Neuronal stem cell (in vitro differentiated cells): Measurements from ENCODE around the gene OSBPL3.

Experiments
- DNase-seq: peaks from one replicate; pipeline ENCODE4 v3.0.0-alpha.2; 2013; ENCODE audit warnings: low spot score
- H2AFZ ChIP-seq: one replicate; pipeline ENCODE4 v1.6.1; 2013; ENCODE audit warnings: mild to moderate bottlenecking, low read length, inconsistent platforms
- H2AK5ac ChIP-seq: 2 replicates; pipeline ENCODE4 v1.6.1; 2013; ENCODE audit warnings: low read depth, mild to moderate bottlenecking, inconsistent platforms, low read length, moderate library complexity, mixed read lengths
- H2BK120ac ChIP-seq: 2 replicates; pipeline ENCODE4 v1.6.1; 2013; ENCODE audit warnings: low read depth, mild to moderate bottlenecking, inconsistent platforms, low read length, moderate library complexity, mixed read lengths
- H2BK12ac ChIP-seq: one replicate; pipeline ENCODE4 v1.6.1; 2013; ENCODE audit warnings: low read length, inconsistent platforms
- H2BK15ac ChIP-seq: 2 replicates; pipeline ENCODE4 v1.6.1; 2013; ENCODE audit warnings: mild to moderate bottlenecking, low read length, inconsistent platforms, mixed read lengths
- H2BK5ac ChIP-seq: one replicate; pipeline ENCODE4 v1.6.1; 2013; ENCODE audit warnings: inconsistent platforms, mild to moderate bottlenecking, low read length, moderate library complexity
- H3K14ac ChIP-seq: one replicate; pipeline ENCODE4 v1.6.1; 2013; ENCODE audit warnings: low read length, inconsistent platforms
- H3K18ac ChIP-seq: 2 replicates; pipeline ENCODE4 v1.6.1; 2013; ENCODE audit warnings: low read length, inconsistent platforms
- H3K23ac ChIP-seq: 2 replicates; pipeline ENCODE4 v1.6.1; 2013; ENCODE audit warnings: low read depth, mild to moderate bottlenecking, mixed read lengths, low read length, inconsistent platforms; ENCODE audit not compliant: poor library complexity
- H3K27ac ChIP-seq: replicated peaks from 3 replicates; pipeline ENCODE4 v1.5.1; 2013; ENCODE audit warnings: low read length, inconsistent platforms
- H3K27me3 ChIP-seq, 3 experiments: 2 replicates each; pipeline ENCODE4 v1.6.1; 2013; ENCODE audit warnings: low read length in 3 of 3, mild to moderate bottlenecking in 2 of 3, inconsistent platforms in 1 of 3, low read depth in 1 of 3, mixed read lengths in 1 of 3, moderate library complexity in 1 of 3; ENCODE audit not compliant: control insufficient read depth in 3 of 3, insufficient read depth in 3 of 3
- H3K36me3 ChIP-seq, 2 donors: replicated peaks in 1 of 2; 2 replicates each; pipeline ENCODE4 v1.6.1; 2013; ENCODE audit warnings: low read length in 2 of 2; ENCODE audit not compliant: control insufficient read depth in 2 of 2, insufficient read depth in 2 of 2
- H3K4ac ChIP-seq: 2 replicates; pipeline ENCODE4 v1.6.1; 2013; ENCODE audit warnings: inconsistent platforms, mild to moderate bottlenecking, low read length, moderate library complexity
- H3K4me1 ChIP-seq, 2 donors: 1 replicate in 1 of 2; 2 replicates in 1 of 2; pipeline ENCODE4 v1.6.1; 2013; ENCODE audit warnings: low read length in 2 of 2, low read depth in 1 of 2; ENCODE audit not compliant: control insufficient read depth in 2 of 2, insufficient read depth in 1 of 2
- H3K4me2 ChIP-seq: one replicate; pipeline ENCODE4 v1.6.1; 2013; ENCODE audit warnings: mild to moderate bottlenecking, low read length, inconsistent platforms; ENCODE audit not compliant: insufficient read depth, poor library complexity, severe bottlenecking
- H3K4me3 ChIP-seq, 2 donors: 2 replicates each; pipeline ENCODE4 v1.5.1; 2013; ENCODE audit warnings: low read length in 2 of 2, mild to moderate bottlenecking in 2 of 2, inconsistent platforms in 1 of 2, moderate library complexity in 1 of 2
- H3K79me1 ChIP-seq: one replicate; pipeline ENCODE4 v1.6.1; 2013; ENCODE audit warnings: low read depth, mild to moderate bottlenecking, inconsistent platforms, low read length, moderate library complexity
- H3K9ac ChIP-seq: one replicate; pipeline ENCODE4 v1.6.1; 2013; ENCODE audit warnings: mild to moderate bottlenecking, low read depth, low read length, inconsistent platforms; ENCODE audit not compliant: poor library complexity
- H3K9me3 ChIP-seq, 2 donors: replicated peaks in 1 of 2; 2 replicates each; pipeline versions ENCODE3 to v1.6.1; 2013; ENCODE audit warnings: low read length in 2 of 2, mild to moderate bottlenecking in 2 of 2, inconsistent platforms in 1 of 2, low read depth in 1 of 2, mixed read lengths in 1 of 2, moderate library complexity in 1 of 2; ENCODE audit not compliant: control insufficient read depth in 2 of 2, insufficient read depth in 1 of 2
- H4K8ac ChIP-seq: one replicate; pipeline ENCODE4 v1.6.1; 2013; ENCODE audit warnings: low read depth, mild to moderate bottlenecking, inconsistent platforms, low read length, moderate library complexity
- H4K91ac ChIP-seq: one replicate; pipeline ENCODE4 v1.6.1; 2013; ENCODE audit warnings: low read length, low read depth, mild to moderate bottlenecking, inconsistent platforms; ENCODE audit not compliant: poor library complexity
- WGBS, 2 donors: extraction: QIAGEN DNeasy Blood & Tissue Kit; methylation state at CpG; one replicate each; pipeline ENCODE4 v1.1.7; 2013; ENCODE audit warnings: missing lambda C conversion rate in 2 of 2, mixed read lengths in 1 of 2; ENCODE audit not compliant: insufficient read length in 2 of 2, insufficient replicate concordance in 1 of 2; ENCODE audit errors: extremely low coverage in 2 of 2; 5-methylcytosine and 5-hydroxymethylcytosine counted together

Gene OSBPL3

GRCh38 chr7:24882989-24883621, 96.9 kb downstream of the OSBPL3 start:
- no peaks in the 10 kb centered on the region for H3K79me1 ChIP-seq
- no peak overlapping the region for H3K18ac ChIP-seq
- no peak overlapping the region for H2BK15ac ChIP-seq
- H2BK120ac ChIP-seq, result no peak overlapping the region
- no peak overlapping the region for H4K91ac ChIP-seq
- H4K8ac ChIP-seq, result no peak overlapping the region
- H2BK5ac ChIP-seq, result no peak overlapping the region
- no peak overlapping the region for H2AK5ac ChIP-seq
- no peak overlapping the region for H3K4me3 ChIP-seq
- no peaks in the 10 kb centered on the region for H3K9me3 ChIP-seq
- no peak for DNase-seq
- H3K4me2 ChIP-seq, result no peak overlapping the region
- H3K36me3 ChIP-seq, result peaks cover 0 to 22% of the 10 kb centered on the region in 2 donors
- H3K4ac ChIP-seq, result no peak overlapping the region
- H3K9ac ChIP-seq, result no peak overlapping the region
- H3K23ac ChIP-seq, result no peak overlapping the region
- no peak overlapping the region for H2AFZ ChIP-seq
- H3K14ac ChIP-seq, result no peak overlapping the region
- no CpG with 5 or more reads among the region's 3 CpGs for WGBS, 2 donors
- H3K27ac ChIP-seq, result no peak overlapping the region
- H3K27me3 ChIP-seq, result no peaks in the 10 kb centered on the region
- H2BK12ac ChIP-seq, result no peak overlapping the region
- peaks cover 2 to 28% of the 10 kb centered on the region in 2 donors for H3K4me1 ChIP-seq

- no peaks in the 10 kb centered on the region for H3K27me3 ChIP-seq
- WGBS, 2 donors, result no CpG with 5 or more reads among the region's 4 CpGs
- H3K14ac ChIP-seq, result no peak overlapping the region
- no peak overlapping the region for H4K91ac ChIP-seq
- H3K4me1 ChIP-seq, result peaks cover 2 to 29% of the 10 kb centered on the region in 2 donors
- no peak overlapping the region for H2BK15ac ChIP-seq
- no peak overlapping the region for H2AFZ ChIP-seq
- no peak overlapping the region for H2BK5ac ChIP-seq
- peaks cover 0 to 20% of the 10 kb centered on the region in 2 donors for H3K36me3 ChIP-seq
- no peak overlapping the region for H3K4me3 ChIP-seq
- no peak overlapping the region for H3K9ac ChIP-seq
- H3K4me2 ChIP-seq, result no peak overlapping the region
- no peaks in the 10 kb centered on the region for H3K9me3 ChIP-seq
- H3K79me1 ChIP-seq, result no peaks in the 10 kb centered on the region
- H2AK5ac ChIP-seq, result no peak overlapping the region
- no peak overlapping the region for H3K27ac ChIP-seq
- no peak overlapping the region for H3K4ac ChIP-seq
- no peak overlapping the region for H3K23ac ChIP-seq
- no peak for DNase-seq
- H2BK120ac ChIP-seq, result no peak overlapping the region
- no peak overlapping the region for H4K8ac ChIP-seq
- no peak overlapping the region for H2BK12ac ChIP-seq
- no peak overlapping the region for H3K18ac ChIP-seq
Measured at GRCh38 chr7:24881623-24882022, 98.4 kb downstream of the OSBPL3 start.

- no peak overlapping the region for H4K8ac ChIP-seq
- H2BK120ac ChIP-seq, result no peak overlapping the region
- no peak overlapping the region for H3K23ac ChIP-seq
- H3K14ac ChIP-seq, result no peak overlapping the region
- no peak overlapping the region for H2AFZ ChIP-seq
- H3K9me3 ChIP-seq, result no peaks in the 10 kb centered on the region
- H3K4me1 ChIP-seq, result peaks cover 2 to 29% of the 10 kb centered on the region in 2 donors
- no peaks in the 10 kb centered on the region for H3K79me1 ChIP-seq
- H3K27ac ChIP-seq, result no peak overlapping the region
- H2AK5ac ChIP-seq, result no peak overlapping the region
- H3K18ac ChIP-seq, result no peak overlapping the region
- no peak for DNase-seq
- H2BK5ac ChIP-seq, result no peak overlapping the region
- no peak overlapping the region for H3K9ac ChIP-seq
- no peaks in the 10 kb centered on the region for H3K27me3 ChIP-seq
- H3K36me3 ChIP-seq, result peaks cover 0 to 14% of the 10 kb centered on the region in 2 donors
- H4K91ac ChIP-seq, result no peak overlapping the region
- H3K4me2 ChIP-seq, result no peak overlapping the region
- H3K4me3 ChIP-seq, result no peak overlapping the region
- no peak overlapping the region for H2BK12ac ChIP-seq
- H3K4ac ChIP-seq, result no peak overlapping the region
- H2BK15ac ChIP-seq, result no peak overlapping the region
Measured at GRCh38 chr7:24880886-24881285, 99.1 kb downstream of the OSBPL3 start.

GRCh38 chr7:24879291-24879690, 100.7 kb downstream of the OSBPL3 start:
- Histone ChIP-seq H2BK15ac (no peak overlapping the region), H2BK12ac (no peak overlapping the region), H3K9ac (no peak overlapping the region), H4K8ac (no peak overlapping the region), H3K4me2 (no peak overlapping the region), H3K23ac (no peak overlapping the region), H3K4me3 (no peak overlapping the region), H3K14ac (no peak overlapping the region), H3K79me1 (no peaks in the 10 kb centered on the region), H2AK5ac (no peak overlapping the region), H3K27me3 (no peaks in the 10 kb centered on the region), H3K27ac (no peak overlapping the region), H3K18ac (no peak overlapping the region), H2BK5ac (no peak overlapping the region), H3K36me3 (peaks cover 0 to 8% of the 10 kb centered on the region in 2 donors), H3K4me1 (peaks cover 3 to 27% of the 10 kb centered on the region in 2 donors), H2BK120ac (no peak overlapping the region), H3K9me3 (no peaks in the 10 kb centered on the region), H3K4ac (no peak overlapping the region), H4K91ac (no peak overlapping the region), H2AFZ (no peak overlapping the region)
- DNase-seq, result no peak
- no CpG with 5 or more reads among the region's 2 CpGs for WGBS, 2 donors
